DND-41 (cell line): ENCODE data around the gene PHC3.

Experiments
- ATAC-seq: fragments of 200-7000 bp; cut with Tn5 transposase; 3 replicates; pipeline ENCODE4 v1.9.1; 2021; ENCODE audit warnings: low read depth; ENCODE audit not compliant: insufficient read depth
- DNase-seq: peaks from one replicate; pipeline ENCODE4 v3.0.0-alpha.2; 2020
- H2AFZ ChIP-seq: 2 replicates; pipeline ENCODE4 v1.6.0; 2012; ENCODE audit warnings: low read depth, low read length
- H3K27ac ChIP-seq: 2 replicates; pipeline ENCODE4 v1.5.1; 2012; ENCODE audit warnings: low read length, inconsistent platforms
- H3K27me3 ChIP-seq: fragments of 200-600 bp; sonication (generic); 2 replicates; pipeline ENCODE4 v1.6.0; 2012; ENCODE audit warnings: low read length, mild to moderate bottlenecking, inconsistent platforms; ENCODE audit not compliant: insufficient read depth, poor library complexity
- H3K36me3 ChIP-seq: 2 replicates; pipeline ENCODE4 v1.5.1; 2012; ENCODE audit warnings: low read length, inconsistent platforms; ENCODE audit not compliant: insufficient read depth
- H3K4me1 ChIP-seq: 2 replicates; pipeline ENCODE4 v1.5.1; 2012; ENCODE audit warnings: mild to moderate bottlenecking, low read length; ENCODE audit not compliant: insufficient read depth
- H3K4me2 ChIP-seq: 2 replicates; pipeline ENCODE4 v1.6.0; 2012; ENCODE audit warnings: mild to moderate bottlenecking, moderate library complexity, low read length, inconsistent platforms; ENCODE audit not compliant: insufficient read depth
- H3K4me3 ChIP-seq, 2 experiments: fragments of 200-600 bp in 1 of 2; shearing (Covaris generic) in 1 of 2; 2 replicates each; pipeline ENCODE4 v1.5.1; 2012 to 2016; ENCODE audit warnings: inconsistent platforms in 2 of 2, low read length in 2 of 2, mild to moderate bottlenecking in 2 of 2, low read depth in 1 of 2, moderate library complexity in 1 of 2
- H3K79me2 ChIP-seq: 2 replicates; pipeline ENCODE4 v1.6.0; 2012; ENCODE audit warnings: low read length, inconsistent platforms; ENCODE audit not compliant: insufficient read depth
- H3K9ac ChIP-seq: 2 replicates; pipeline ENCODE4 v1.6.0; 2012; ENCODE audit warnings: low read depth, mild to moderate bottlenecking, inconsistent platforms, low read length, moderate library complexity
- H3K9me3 ChIP-seq: 2 replicates; pipeline ENCODE4 v1.5.1; 2012; ENCODE audit warnings: low read length, moderate library complexity, mild to moderate bottlenecking, inconsistent platforms; ENCODE audit not compliant: insufficient read depth, severe bottlenecking
- H4K20me1 ChIP-seq: 2 replicates; pipeline ENCODE4 v1.6.0; 2012; ENCODE audit warnings: low read length; ENCODE audit not compliant: insufficient read depth
- CTCF ChIP-seq: IDR thresholded peaks from 2 replicates; pipeline ENCODE4 v1.5.1; 2012; ENCODE audit warnings: borderline replicate concordance, low read length, moderate library complexity, mild to moderate bottlenecking; ENCODE audit not compliant: poor library complexity, severe bottlenecking; ENCODE audit errors: extremely low read depth
- EZH2 ChIP-seq: IDR thresholded peaks from 3 replicates; pipeline ENCODE4 v1.6.1; 2012; ENCODE audit warnings: borderline replicate concordance, low read depth, mild to moderate bottlenecking, moderate library complexity, low read length, inconsistent platforms; ENCODE audit not compliant: severe bottlenecking

Gene PHC3

GRCh38 chr3:170109579-170110293 is 71.8 kb downstream of the PHC3 start:
- peaks cover 6% of the 10 kb centered on the region; the same call in 1 of the 2 replicates for H3K79me2 ChIP-seq
- H3K9ac ChIP-seq = no peak overlapping the region
- no peak overlapping the region for H3K4me2 ChIP-seq
- peaks cover 81% of the 10 kb centered on the region for H3K36me3 ChIP-seq
- no peak overlapping the region for H2AFZ ChIP-seq
- H3K9me3 ChIP-seq = no peaks in the 10 kb centered on the region
- no peaks in the 10 kb centered on the region for H3K27me3 ChIP-seq
- H3K27ac ChIP-seq = peak overlapping the region; percentile 45; the same call in 1 of the 2 replicates
- no peak for TF ChIP-seq CTCF
- TF ChIP-seq EZH2 = no peak
- H3K4me3 ChIP-seq = no peak overlapping the region
- DNase-seq (no peak), ATAC-seq (peak; percentile 79)
- H3K4me1 ChIP-seq = peaks cover 26% of the 10 kb centered on the region
- no peaks in the 10 kb centered on the region for H4K20me1 ChIP-seq

- TF ChIP-seq CTCF (no peak), EZH2 (no peak)
- peaks cover 74% of the 10 kb centered on the region for H3K36me3 ChIP-seq
Measured at GRCh38 chr3:170108955-170109354, 72.6 kb downstream of the PHC3 start.

GRCh38 chr3:170107941-170108340 is 73.6 kb downstream of the PHC3 start:
- DNase-seq (no peak), ATAC-seq (no peak)
- Histone ChIP-seq H3K9ac (no peak overlapping the region), H4K20me1 (no peaks in the 10 kb centered on the region), H2AFZ (no peak overlapping the region), H3K4me1 (peaks cover 23% of the 10 kb centered on the region), H3K27me3 (no peaks in the 10 kb centered on the region), H3K4me2 (no peak overlapping the region), H3K27ac (no peak overlapping the region), H3K4me3 (no peak overlapping the region), H3K36me3 (peaks cover 73% of the 10 kb centered on the region), H3K9me3 (no peaks in the 10 kb centered on the region), H3K79me2 (peaks cover 6% of the 10 kb centered on the region; the same call in 1 of the 2 replicates)
- TF ChIP-seq CTCF = no peak
- TF ChIP-seq EZH2 = no peak

More at GRCh38 chr3:170108955-170109354, 72.6 kb downstream of the PHC3 start:
- Histone ChIP-seq H2AFZ (no peak overlapping the region), H3K9ac (no peak overlapping the region), H4K20me1 (no peaks in the 10 kb centered on the region), H3K79me2 (peaks cover 6% of the 10 kb centered on the region; the same call in 1 of the 2 replicates), H3K27ac (no peak overlapping the region), H3K27me3 (no peaks in the 10 kb centered on the region), H3K4me2 (no peak overlapping the region), H3K9me3 (no peaks in the 10 kb centered on the region), H3K4me1 (peaks cover 26% of the 10 kb centered on the region), H3K4me3 (no peak overlapping the region)
- no peak for ATAC-seq
- DNase-seq = no peak
